Body of pancreas (tissue), 4 donors: ENCODE results near the gene MYOM1. TPM values are rescaled to one million over a fixed set of nuclear protein-coding genes. Genes with fewer than 3 reads are reported as not detected.
A peak's percentile ranks its signal among the peaks of the same experiment; 100 is the strongest.

Source experiments
- ATAC-seq: fragments of 150-250 bp; one replicate; pipeline ENCODE4 v1.9.1; 2016
- DNase-seq, 4 donors: peaks; one replicate each; pipeline ENCODE4 v3.0.0-alpha.2; 2019
- H3K27ac ChIP-seq, 4 donors: fragments of 200-600 bp; sonication (generic); 1 replicate in 3 of 4; 2 replicates in 1 of 4; pipeline versions ENCODE4 v1.5.1 to v1.6.1; 2016 to 2019; ENCODE audit warnings: mild to moderate bottlenecking in 1 of 4, mixed read lengths in 1 of 4, moderate library complexity in 1 of 4
- H3K27me3 ChIP-seq, 2 donors: fragments of 200-600 bp; sonication (generic); one replicate each; pipeline ENCODE4 v1.6.0; 2016; ENCODE audit warnings: mild to moderate bottlenecking in 1 of 2
- H3K36me3 ChIP-seq, 2 donors: fragments of 200-600 bp; sonication (generic); replicated peaks in 1 of 2; 2 replicates each; pipeline ENCODE4 v1.5.1; 2016; ENCODE audit warnings: low read depth in 2 of 2; ENCODE audit not compliant: insufficient read depth in 1 of 2
- H3K4me1 ChIP-seq: fragments of 200-600 bp; sonication (generic); one replicate; pipeline ENCODE4 v1.6.0; 2016
- H3K4me3 ChIP-seq, 2 donors: fragments of 200-600 bp; sonication (generic); 1 replicate in 1 of 2; 2 replicates in 1 of 2; pipeline ENCODE4 v1.5.1; 2016 to 2019
- H3K9me3 ChIP-seq, 3 donors: fragments of 200-600 bp; sonication (generic); 1 replicate in 2 of 3; 2 replicates in 1 of 3; pipeline ENCODE4 v1.5.1; 2016
- CTCF ChIP-seq, 7 experiments: fragments of 450-650 bp in 4 of 7; fragments of 200-600 bp in 3 of 7; sonication (generic) in 3 of 7; IDR thresholded peaks; one replicate each; pipeline ENCODE4 v1.5.1; 2016 to 2019; ENCODE audit warnings: antibody characterized with exemption in 7 of 7
- POLR2A ChIP-seq, 3 donors: fragments of 450-650 bp; IDR thresholded peaks; one replicate each; pipeline ENCODE4 v1.6.1; 2016; ENCODE audit warnings: antibody characterized with exemption in 3 of 3, mild to moderate bottlenecking in 2 of 3
- WGBS, 2 donors: methylation state at CpG; one replicate each; pipeline ENCODE4 v1.1.5; 2017; 5-methylcytosine and 5-hydroxymethylcytosine counted together
- intact Hi-C: fragments of 100-400 bp; cut with DNase I; formaldehyde crosslinking; loops from one replicate; pipeline ENCODE4 v1.15.1; 2023
- total RNA-seq, 2 donors: library from RNA; depleted of rRNA; stranded (reverse); fragments of >200 nt; gene quantifications; one replicate each; pipeline ENCODE4 v1.1.0, GENCODE V29; 2016

MYOM1 gene
- total RNA-seq, 2 donors from 2014 or later = 10.9 to 21.8 TPM

- intact Hi-C loops = no loop called here
- 68 to 71% methylated on average over 4 of the region's 4 CpGs for WGBS, 2 donors
- no peak for TF ChIP-seq POLR2A (IDR thresholded peaks at IDR 0.05)
- TF ChIP-seq CTCF (IDR thresholded peaks at IDR 0.05) = no peak
Observed at GRCh38 chr18:3055186-3055728, 164.5 kb downstream of the MYOM1 start.

GRCh38 chr18:3054780-3055179, 165.0 kb downstream of the MYOM1 start:
- Histone ChIP-seq H3K4me1 (peaks cover 23% of the 10 kb centered on the region), H3K9me3 (no peaks in the 10 kb centered on the region), H3K27ac (no peak overlapping the region), H3K4me3 (no peak overlapping the region), H3K36me3 (no peaks in the 10 kb centered on the region), H3K27me3 (no peaks in the 10 kb centered on the region)
- DNase-seq (no peak), ATAC-seq (no peak)
- TF ChIP-seq POLR2A (IDR thresholded peaks at IDR 0.05) (no peak), CTCF (IDR thresholded peaks at IDR 0.05) (no peak)
- intact Hi-C loops = no loop called here
- 77 to 89% methylated on average over 3 of the region's 3 CpGs for WGBS, 2 donors

More at GRCh38 chr18:3055186-3055728, 164.5 kb downstream of the MYOM1 start:
- ATAC-seq (no peak), DNase-seq (no peak)
- Histone ChIP-seq H3K36me3 (no peaks in the 10 kb centered on the region), H3K4me3 (no peak overlapping the region), H3K27ac (no peak overlapping the region), H3K27me3 (no peaks in the 10 kb centered on the region), H3K9me3 (no peaks in the 10 kb centered on the region), H3K4me1 (peaks cover 23% of the 10 kb centered on the region)

GRCh38 chr18:3054214-3054613, 165.6 kb downstream of the MYOM1 start:
- no peaks in the 10 kb centered on the region for H3K27me3 ChIP-seq
- no peaks in the 10 kb centered on the region for H3K36me3 ChIP-seq
- WGBS, 2 donors = 90 to 95% methylated on average over 6 of the region's 6 CpGs
- DNase-seq (no peak), ATAC-seq (no peak)
- intact Hi-C loops = no loop called here
- no peak overlapping the region for H3K27ac ChIP-seq
- peaks cover 23% of the 10 kb centered on the region for H3K4me1 ChIP-seq
- H3K9me3 ChIP-seq = no peaks in the 10 kb centered on the region
- TF ChIP-seq CTCF (IDR thresholded peaks at IDR 0.05) = no peak
- no peak for TF ChIP-seq POLR2A (IDR thresholded peaks at IDR 0.05)
- no peak overlapping the region for H3K4me3 ChIP-seq

GRCh38 chr18:3053081-3053480, 166.7 kb downstream of the MYOM1 start:
- Histone ChIP-seq H3K27ac (no peak overlapping the region), H3K9me3 (no peaks in the 10 kb centered on the region), H3K36me3 (no peaks in the 10 kb centered on the region), H3K4me1 (peaks cover 16% of the 10 kb centered on the region), H3K27me3 (no peaks in the 10 kb centered on the region), H3K4me3 (no peak overlapping the region)
- no peak for DNase-seq
- intact Hi-C loops = no loop called here
- no peak for ATAC-seq
- no peak for TF ChIP-seq CTCF (IDR thresholded peaks at IDR 0.05)
- no peak for TF ChIP-seq POLR2A (IDR thresholded peaks at IDR 0.05)
- 93% methylated on average over 4 of the region's 4 CpGs for WGBS, 2 donors

- ATAC-seq = no peak
Observed at GRCh38 chr18:3052411-3052758, 167.4 kb downstream of the MYOM1 start.

More at GRCh38 chr18:3052411-3052758, 167.4 kb downstream of the MYOM1 start:
- H3K4me1 ChIP-seq = peaks cover 16% of the 10 kb centered on the region
- TF ChIP-seq POLR2A (IDR thresholded peaks at IDR 0.05) (no peak), CTCF (IDR thresholded peaks at IDR 0.05) (no peak)
- WGBS, 2 donors = 29 to 30% methylated on average over 2 of the region's 2 CpGs
- no peak for DNase-seq
- H3K9me3 ChIP-seq = no peaks in the 10 kb centered on the region
- no peaks in the 10 kb centered on the region for H3K36me3 ChIP-seq
- peak overlapping the region in 3 of 4 donors; percentile 16 to 57 (median 57) for H3K27ac ChIP-seq
- H3K27me3 ChIP-seq = no peaks in the 10 kb centered on the region
- intact Hi-C loops = no loop called here
- no peak overlapping the region for H3K4me3 ChIP-seq
